MM.1S (cell line): Measurements from ENCODE around the gene GGNBP2.

ENCODE experiments used
- EZH2 ChIP-seq: fragments of 300-600 bp; sonication (generic); optimal IDR thresholded peaks from 2 replicates; pipeline ENCODE3; 2017; ENCODE audit warnings: low read depth, mild to moderate bottlenecking, antibody characterized with exemption, low read length, mixed read lengths
- EZH2phosphoT487 ChIP-seq: fragments of 300-600 bp; sonication (generic); IDR thresholded peaks from 2 replicates; pipeline ENCODE4 v1.6.1; 2018; ENCODE audit warnings: antibody characterized with exemption, low read length
- TF ChIP-seq, protein P1 (sequence below): fragments of 300-600 bp; sonication (generic); IDR thresholded peaks from 2 replicates; pipeline ENCODE4 v1.5.1; 2016; ENCODE audit warnings: antibody characterized with exemption, low read length, mixed read lengths

DNA sequence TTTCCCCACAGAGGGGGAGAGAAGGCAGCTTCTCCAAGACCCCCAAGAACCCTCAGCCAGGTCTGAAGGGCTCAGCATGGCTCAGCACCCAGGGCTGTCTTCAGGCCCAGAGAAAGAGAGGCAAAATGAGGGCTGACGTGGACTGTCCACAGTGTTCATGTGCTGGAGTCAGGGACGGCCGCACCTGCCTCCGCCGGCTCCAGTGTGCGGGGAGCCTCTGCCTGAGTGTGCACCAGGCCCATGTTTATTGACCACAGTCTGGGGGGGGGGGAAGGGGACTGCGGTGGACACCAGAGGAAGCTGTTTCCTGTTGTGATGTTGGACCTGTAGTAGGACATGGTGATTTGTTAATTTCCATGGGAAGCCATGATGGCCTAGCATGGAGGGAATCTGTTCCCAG lies 63.6 kb downstream of the GGNBP2 start:
- TF ChIP-seq, protein P1, sequence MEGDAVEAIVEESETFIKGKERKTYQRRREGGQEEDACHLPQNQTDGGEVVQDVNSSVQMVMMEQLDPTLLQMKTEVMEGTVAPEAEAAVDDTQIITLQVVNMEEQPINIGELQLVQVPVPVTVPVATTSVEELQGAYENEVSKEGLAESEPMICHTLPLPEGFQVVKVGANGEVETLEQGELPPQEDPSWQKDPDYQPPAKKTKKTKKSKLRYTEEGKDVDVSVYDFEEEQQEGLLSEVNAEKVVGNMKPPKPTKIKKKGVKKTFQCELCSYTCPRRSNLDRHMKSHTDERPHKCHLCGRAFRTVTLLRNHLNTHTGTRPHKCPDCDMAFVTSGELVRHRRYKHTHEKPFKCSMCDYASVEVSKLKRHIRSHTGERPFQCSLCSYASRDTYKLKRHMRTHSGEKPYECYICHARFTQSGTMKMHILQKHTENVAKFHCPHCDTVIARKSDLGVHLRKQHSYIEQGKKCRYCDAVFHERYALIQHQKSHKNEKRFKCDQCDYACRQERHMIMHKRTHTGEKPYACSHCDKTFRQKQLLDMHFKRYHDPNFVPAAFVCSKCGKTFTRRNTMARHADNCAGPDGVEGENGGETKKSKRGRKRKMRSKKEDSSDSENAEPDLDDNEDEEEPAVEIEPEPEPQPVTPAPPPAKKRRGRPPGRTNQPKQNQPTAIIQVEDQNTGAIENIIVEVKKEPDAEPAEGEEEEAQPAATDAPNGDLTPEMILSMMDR = no peak
- TF ChIP-seq EZH2 (no peak), EZH2phosphoT487 (no peak)
